Neuronal stem cell (in vitro differentiated cells): Measurements from ENCODE around the gene CCDC124. TPM values are rescaled to one million over a fixed set of nuclear protein-coding genes. Genes with fewer than 3 reads are reported as not detected.

Source experiments
- DNase-seq: peaks from one replicate; pipeline ENCODE4 v3.0.0-alpha.2; 2013; ENCODE audit warnings: low spot score
- H2AFZ ChIP-seq: one replicate; pipeline ENCODE4 v1.6.1; 2013; ENCODE audit warnings: mild to moderate bottlenecking, low read length, inconsistent platforms
- H2AK5ac ChIP-seq: 2 replicates; pipeline ENCODE4 v1.6.1; 2013; ENCODE audit warnings: low read depth, mild to moderate bottlenecking, inconsistent platforms, low read length, moderate library complexity, mixed read lengths
- H2BK120ac ChIP-seq: 2 replicates; pipeline ENCODE4 v1.6.1; 2013; ENCODE audit warnings: low read depth, mild to moderate bottlenecking, inconsistent platforms, low read length, moderate library complexity, mixed read lengths
- H2BK12ac ChIP-seq: one replicate; pipeline ENCODE4 v1.6.1; 2013; ENCODE audit warnings: low read length, inconsistent platforms
- H2BK15ac ChIP-seq: 2 replicates; pipeline ENCODE4 v1.6.1; 2013; ENCODE audit warnings: mild to moderate bottlenecking, low read length, inconsistent platforms, mixed read lengths
- H2BK5ac ChIP-seq: one replicate; pipeline ENCODE4 v1.6.1; 2013; ENCODE audit warnings: inconsistent platforms, mild to moderate bottlenecking, low read length, moderate library complexity
- H3K14ac ChIP-seq: one replicate; pipeline ENCODE4 v1.6.1; 2013; ENCODE audit warnings: low read length, inconsistent platforms
- H3K18ac ChIP-seq: 2 replicates; pipeline ENCODE4 v1.6.1; 2013; ENCODE audit warnings: low read length, inconsistent platforms
- H3K23ac ChIP-seq: 2 replicates; pipeline ENCODE4 v1.6.1; 2013; ENCODE audit warnings: low read depth, mild to moderate bottlenecking, mixed read lengths, low read length, inconsistent platforms; ENCODE audit not compliant: poor library complexity
- H3K27ac ChIP-seq: replicated peaks from 3 replicates; pipeline ENCODE4 v1.5.1; 2013; ENCODE audit warnings: low read length, inconsistent platforms
- H3K27me3 ChIP-seq, 3 experiments: 2 replicates each; pipeline ENCODE4 v1.6.1; 2013; ENCODE audit warnings: low read length in 3 of 3, mild to moderate bottlenecking in 2 of 3, inconsistent platforms in 1 of 3, low read depth in 1 of 3, mixed read lengths in 1 of 3, moderate library complexity in 1 of 3; ENCODE audit not compliant: control insufficient read depth in 3 of 3, insufficient read depth in 3 of 3
- H3K36me3 ChIP-seq, 2 donors: replicated peaks in 1 of 2; 2 replicates each; pipeline ENCODE4 v1.6.1; 2013; ENCODE audit warnings: low read length in 2 of 2; ENCODE audit not compliant: control insufficient read depth in 2 of 2, insufficient read depth in 2 of 2
- H3K4ac ChIP-seq: 2 replicates; pipeline ENCODE4 v1.6.1; 2013; ENCODE audit warnings: inconsistent platforms, mild to moderate bottlenecking, low read length, moderate library complexity
- H3K4me1 ChIP-seq, 2 donors: 1 replicate in 1 of 2; 2 replicates in 1 of 2; pipeline ENCODE4 v1.6.1; 2013; ENCODE audit warnings: low read length in 2 of 2, low read depth in 1 of 2; ENCODE audit not compliant: control insufficient read depth in 2 of 2, insufficient read depth in 1 of 2
- H3K4me2 ChIP-seq: one replicate; pipeline ENCODE4 v1.6.1; 2013; ENCODE audit warnings: mild to moderate bottlenecking, low read length, inconsistent platforms; ENCODE audit not compliant: insufficient read depth, poor library complexity, severe bottlenecking
- H3K4me3 ChIP-seq, 2 donors: 2 replicates each; pipeline ENCODE4 v1.5.1; 2013; ENCODE audit warnings: low read length in 2 of 2, mild to moderate bottlenecking in 2 of 2, inconsistent platforms in 1 of 2, moderate library complexity in 1 of 2
- H3K79me1 ChIP-seq: one replicate; pipeline ENCODE4 v1.6.1; 2013; ENCODE audit warnings: low read depth, mild to moderate bottlenecking, inconsistent platforms, low read length, moderate library complexity
- H3K9ac ChIP-seq: one replicate; pipeline ENCODE4 v1.6.1; 2013; ENCODE audit warnings: mild to moderate bottlenecking, low read depth, low read length, inconsistent platforms; ENCODE audit not compliant: poor library complexity
- H3K9me3 ChIP-seq, 2 donors: replicated peaks in 1 of 2; 2 replicates each; pipeline versions ENCODE3 to v1.6.1; 2013; ENCODE audit warnings: low read length in 2 of 2, mild to moderate bottlenecking in 2 of 2, inconsistent platforms in 1 of 2, low read depth in 1 of 2, mixed read lengths in 1 of 2, moderate library complexity in 1 of 2; ENCODE audit not compliant: control insufficient read depth in 2 of 2, insufficient read depth in 1 of 2
- H4K8ac ChIP-seq: one replicate; pipeline ENCODE4 v1.6.1; 2013; ENCODE audit warnings: low read depth, mild to moderate bottlenecking, inconsistent platforms, low read length, moderate library complexity
- H4K91ac ChIP-seq: one replicate; pipeline ENCODE4 v1.6.1; 2013; ENCODE audit warnings: low read length, low read depth, mild to moderate bottlenecking, inconsistent platforms; ENCODE audit not compliant: poor library complexity
- WGBS, 2 donors: extraction: QIAGEN DNeasy Blood & Tissue Kit; methylation state at CpG; one replicate each; pipeline ENCODE4 v1.1.7; 2013; ENCODE audit warnings: missing lambda C conversion rate in 2 of 2, mixed read lengths in 1 of 2; ENCODE audit not compliant: insufficient read length in 2 of 2, insufficient replicate concordance in 1 of 2; ENCODE audit errors: extremely low coverage in 2 of 2; 5-methylcytosine and 5-hydroxymethylcytosine counted together
- polyA plus RNA-seq, 2 experiments: library from polyadenylated mRNA; stranded (reverse); fragments of 200-250 nt; gene quantifications; one replicate each; pipeline ENCODE4 v1.2.3, GENCODE V29; 2013

The CCDC124 gene, protein sequence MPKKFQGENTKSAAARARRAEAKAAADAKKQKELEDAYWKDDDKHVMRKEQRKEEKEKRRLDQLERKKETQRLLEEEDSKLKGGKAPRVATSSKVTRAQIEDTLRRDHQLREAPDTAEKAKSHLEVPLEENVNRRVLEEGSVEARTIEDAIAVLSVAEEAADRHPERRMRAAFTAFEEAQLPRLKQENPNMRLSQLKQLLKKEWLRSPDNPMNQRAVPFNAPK
- 88.1 TPM for polyA plus RNA-seq (2013, experiment 1 of 2)
- 85.6 TPM for polyA plus RNA-seq (2013, experiment 2 of 2)

DNA sequence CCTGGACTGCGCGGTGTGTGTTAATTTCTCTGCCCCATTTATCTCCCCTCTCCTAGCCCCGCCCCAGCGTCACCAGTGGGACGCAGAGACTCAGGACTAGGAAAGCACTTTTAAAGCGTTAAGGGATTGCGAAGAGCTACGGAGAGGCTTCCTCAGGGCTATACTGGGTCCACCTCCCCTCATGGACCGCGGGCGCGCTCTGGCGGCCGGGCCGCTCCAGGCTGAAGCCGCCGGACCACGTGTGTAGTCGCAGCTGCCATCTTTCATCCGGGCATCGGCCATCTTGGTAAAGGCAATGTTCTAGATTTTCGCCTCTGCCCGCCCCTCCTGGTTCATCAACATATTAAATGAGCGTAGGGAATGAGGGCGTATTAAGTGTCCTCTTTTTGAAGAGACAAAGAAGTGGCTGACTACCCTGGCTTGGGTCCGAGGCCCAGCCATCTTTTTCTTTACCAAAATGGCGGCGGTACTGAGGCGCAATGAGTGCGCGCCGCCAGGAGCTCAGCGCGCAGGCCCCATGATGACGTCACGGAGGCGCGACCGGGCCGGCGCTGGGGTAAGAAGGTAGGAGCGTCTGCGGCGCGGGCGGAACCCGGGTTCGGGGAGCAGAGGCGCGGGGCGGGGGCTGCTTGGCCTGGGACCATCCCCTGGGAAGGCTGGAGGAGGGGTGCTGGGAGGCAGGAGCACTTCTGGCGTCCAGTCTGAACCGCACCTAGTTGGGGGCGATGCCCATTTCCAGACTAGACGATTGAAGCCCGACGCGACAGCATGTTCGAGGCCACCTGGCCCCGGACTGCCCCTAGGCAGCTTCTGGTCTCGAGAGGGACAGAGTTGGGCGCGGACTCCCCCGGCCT, at the start of gene CCDC124:
CCDC124 (plus strand) TSS at position 531 of the 854 bp plus-strand sequence. CDS start 3,406 bp downstream, outside the sequence.
- H3K36me3 ChIP-seq: peaks cover 0 to 8% of the 10 kb centered on the region in 2 donors
- H3K4me3 ChIP-seq: peak within 1 kb of the TSS; percentile 71 to 92
- H4K8ac ChIP-seq: no peak within 1 kb of the TSS
- H2AFZ ChIP-seq: peak within 1 kb of the TSS; percentile 96
- peak within 1 kb of the TSS; percentile 67 for H3K27ac ChIP-seq
- peak within 1 kb of the TSS; percentile 75 for H3K23ac ChIP-seq
- H2BK5ac ChIP-seq: peak within 1 kb of the TSS; percentile 14
- peak within 1 kb of the TSS; percentile 78 for H3K4me2 ChIP-seq
- peak within 1 kb of the TSS; percentile 63 for H2AK5ac ChIP-seq
- no peak within 1 kb of the TSS for H2BK15ac ChIP-seq
- H2BK12ac ChIP-seq: no peak within 1 kb of the TSS
- H3K18ac ChIP-seq: peak within 1 kb of the TSS; percentile 76
- peak within 1 kb of the TSS; percentile 96 for H3K9ac ChIP-seq
- no peaks in the 10 kb centered on the region for H3K9me3 ChIP-seq
- H3K79me1 ChIP-seq: peaks cover 5% of the 10 kb centered on the region
- H3K4ac ChIP-seq: no peak within 1 kb of the TSS
- H3K4me1 ChIP-seq: peaks cover 6 to 11% of the 10 kb centered on the region in 2 donors
- H3K27me3 ChIP-seq: no peaks in the 10 kb centered on the region
- H3K14ac ChIP-seq: peak within 1 kb of the TSS; percentile 25
- no peak within 1 kb of the TSS for H4K91ac ChIP-seq
- peak; percentile 92 for DNase-seq
- H2BK120ac ChIP-seq: no peak within 1 kb of the TSS
- WGBS, 2 donors: no CpG with 5 or more reads among the region's 64 CpGs

GRCh38 chr19:17883627-17884410, 49.0 kb upstream of the CCDC124 start:
- H4K8ac ChIP-seq: no peak overlapping the region
- no peaks in the 10 kb centered on the region for H3K27me3 ChIP-seq
- no peak overlapping the region for H2AK5ac ChIP-seq
- H3K4ac ChIP-seq: no peak overlapping the region
- no peaks in the 10 kb centered on the region for H3K79me1 ChIP-seq
- H3K36me3 ChIP-seq: no peaks in the 10 kb centered on the region
- H3K27ac ChIP-seq: no peak overlapping the region
- H2BK15ac ChIP-seq: no peak overlapping the region
- DNase-seq: no peak
- no peak overlapping the region for H3K23ac ChIP-seq
- H2AFZ ChIP-seq: no peak overlapping the region
- no peaks in the 10 kb centered on the region for H3K4me1 ChIP-seq
- WGBS, 2 donors: no CpG with 5 or more reads among the region's 33 CpGs
- no peak overlapping the region for H3K4me2 ChIP-seq
- H2BK5ac ChIP-seq: no peak overlapping the region
- peak overlapping the region; percentile 14 for H3K14ac ChIP-seq
- H2BK120ac ChIP-seq: no peak overlapping the region
- no peak overlapping the region for H3K4me3 ChIP-seq
- H4K91ac ChIP-seq: no peak overlapping the region
- H3K18ac ChIP-seq: peak overlapping the region; percentile 48
- no peaks in the 10 kb centered on the region for H3K9me3 ChIP-seq
- no peak overlapping the region for H3K9ac ChIP-seq
- no peak overlapping the region for H2BK12ac ChIP-seq

GRCh38 chr19:17886515-17886914, 46.3 kb upstream of the CCDC124 start:
- H2BK12ac ChIP-seq: no peak overlapping the region
- DNase-seq: no peak
- peaks cover 2% of the 10 kb centered on the region for H3K79me1 ChIP-seq
- H3K4me1 ChIP-seq: no peaks in the 10 kb centered on the region
- H2BK15ac ChIP-seq: no peak overlapping the region
- H3K27me3 ChIP-seq: no peaks in the 10 kb centered on the region
- no peak overlapping the region for H4K91ac ChIP-seq
- H3K14ac ChIP-seq: no peak overlapping the region
- no CpG with 5 or more reads among the region's 7 CpGs for WGBS, 2 donors
- H3K4me3 ChIP-seq: no peak overlapping the region
- no peaks in the 10 kb centered on the region for H3K9me3 ChIP-seq
- H2AK5ac ChIP-seq: no peak overlapping the region
- no peak overlapping the region for H3K27ac ChIP-seq
- H2BK5ac ChIP-seq: no peak overlapping the region
- no peak overlapping the region for H3K9ac ChIP-seq
- no peak overlapping the region for H3K4me2 ChIP-seq
- no peak overlapping the region for H3K18ac ChIP-seq
- H2BK120ac ChIP-seq: no peak overlapping the region
- no peak overlapping the region for H3K23ac ChIP-seq
- no peak overlapping the region for H2AFZ ChIP-seq
- H3K36me3 ChIP-seq: no peaks in the 10 kb centered on the region
- H4K8ac ChIP-seq: no peak overlapping the region
- H3K4ac ChIP-seq: no peak overlapping the region
